A673 (cell line): ENCODE measurements around the gene EGLN3. TPM values are rescaled to one million over a fixed set of nuclear protein-coding genes. Genes with fewer than 3 reads are reported as not detected.
"Not testable (repeated sequence)": the region's sequence is repeated elsewhere in the genome, so short reads cannot be mapped to it uniquely, and the experiment has no call there.

Experiments
- BruUV-seq: library from RNA; stranded (reverse); fragments of 400-500 nt; replicated peaks from 2 replicates; lab custom pipeline; 2021; lab: Mats Ljungman, UMichigan
- CTCF ChIA-PET: fragments of 300-600 bp; sonication (Branson Sonifier 250); formaldehyde crosslinking; loops from one replicate; lab custom pipeline; 2022; ENCODE audit warnings: antibody characterized with exemption; lab: Charles Lee
- POLR2A ChIA-PET: fragments of 300-600 bp; sonication (Branson Sonifier 250); formaldehyde crosslinking; loops from one replicate; lab custom pipeline; 2022; ENCODE audit warnings: antibody characterized with exemption; ENCODE audit not compliant: low non-redundant PET; lab: Charles Lee
- DNase-seq: peaks from one replicate; pipeline ENCODE4 v3.0.0-alpha.2; 2015; ENCODE audit warnings: low spot score
- H3K27ac ChIP-seq: fragments of 200-600 bp; sonication (generic); 2 replicates; pipeline ENCODE4 v1.5.1; 2016; ENCODE audit warnings: mixed run types, low read depth, mild to moderate bottlenecking, mixed read lengths, antibody characterized with exemption, low read length; ENCODE audit not compliant: poor library complexity, severe bottlenecking
- H3K27me3 ChIP-seq: fragments of 200-600 bp; sonication (generic); replicated peaks from 2 replicates; pipeline ENCODE4 v1.6.1; 2017; ENCODE audit warnings: mixed run types, low read depth, mild to moderate bottlenecking, mixed read lengths, antibody characterized with exemption, low read length; ENCODE audit not compliant: insufficient read depth, poor library complexity
- H3K36me3 ChIP-seq: fragments of 200-600 bp; sonication (generic); 2 replicates; pipeline ENCODE4 v1.6.1; 2016; ENCODE audit warnings: mixed run types, mild to moderate bottlenecking, mixed read lengths, antibody characterized with exemption, low read length; ENCODE audit not compliant: insufficient read depth, poor library complexity, severe bottlenecking
- H3K4me1 ChIP-seq: fragments of 200-600 bp; sonication (generic); 2 replicates; pipeline ENCODE4 v1.6.1; 2017; ENCODE audit warnings: mixed run types, mild to moderate bottlenecking, mixed read lengths, antibody characterized with exemption, low read length; ENCODE audit not compliant: insufficient read depth, poor library complexity, severe bottlenecking
- H3K4me3 ChIP-seq: fragments of 200-600 bp; sonication (generic); 2 replicates; pipeline ENCODE4 v1.5.1; 2016; ENCODE audit warnings: low read depth, mixed run types, mild to moderate bottlenecking, mixed read lengths, low read length; ENCODE audit not compliant: poor library complexity, severe bottlenecking
- H3K9me3 ChIP-seq: fragments of 200-600 bp; sonication (generic); 2 replicates; pipeline ENCODE4 v1.6.1; 2016; ENCODE audit warnings: mixed run types, low read depth, mild to moderate bottlenecking, mixed read lengths, antibody characterized with exemption, low read length; ENCODE audit not compliant: poor library complexity, severe bottlenecking
- CTCF ChIP-seq: fragments of 300-800, 200-600 bp; sonication (generic); conservative IDR thresholded peaks from 2 replicates; pipeline ENCODE4 v1.5.1; 2017; ENCODE audit warnings: low read depth, mild to moderate bottlenecking, antibody characterized with exemption, low read length, moderate library complexity, mixed read lengths
- EZH2 ChIP-seq: fragments of 200-600 bp; sonication (generic); IDR thresholded peaks from 2 replicates; pipeline ENCODE4 v1.6.1; 2017; ENCODE audit warnings: borderline replicate concordance, low read depth, mild to moderate bottlenecking, mixed read lengths, antibody characterized with exemption, low read length; ENCODE audit not compliant: poor library complexity, severe bottlenecking
- intact Hi-C: fragments of 100-400 bp; cut with micrococcal nuclease; formaldehyde crosslinking; loops from one replicate; pipeline ENCODE4 v1.10.0; 2022; ENCODE audit not compliant: unreplicated experiment
- total RNA-seq: library from RNA; stranded (reverse); gene quantifications from 2 replicates; pipeline ENCODE4 v1.2.3, GENCODE V29; 2021

EGLN3 gene
- total RNA-seq, 1 experiment from 2014 or later = 2.4 TPM

GRCh38 chr14:33963892-33964291, 13.0 kb upstream of the EGLN3 start:
- no peaks in the 10 kb centered on the region for H3K36me3 ChIP-seq
- intact Hi-C loops = no loop called here
- ChIA-PET POLR2A (no interaction called here), CTCF (interaction anchor here (0.6 kb wide), 1 partner anchor 142 kb away, joined by 4 read pairs; no protein-coding TSS in a partner anchor)
- TF ChIP-seq EZH2 (no peak), CTCF (no peak)
- no peaks in the 10 kb centered on the region for H3K27me3 ChIP-seq
- no peaks in the 10 kb centered on the region for H3K4me1 ChIP-seq
- no peak overlapping the region for H3K4me3 ChIP-seq
- no peaks in the 10 kb centered on the region for H3K9me3 ChIP-seq
- DNase-seq = no peak
- H3K27ac ChIP-seq = no peak overlapping the region
- BruUV-seq = no TSS peak

- intact Hi-C loops, H3K27me3 ChIP-seq, H3K36me3 ChIP-seq, POLR2A ChIA-PET, CTCF ChIA-PET, H3K9me3 ChIP-seq, DNase-seq, H3K4me1 ChIP-seq, H3K4me3 ChIP-seq, BruUV-seq, H3K27ac ChIP-seq: not testable (repeated sequence)
Observed at GRCh38 chr14:33962466-33962865, 11.6 kb upstream of the EGLN3 start.

- Histone ChIP-seq H3K4me1 (no peaks in the 10 kb centered on the region), H3K27me3 (no peaks in the 10 kb centered on the region), H3K9me3 (no peaks in the 10 kb centered on the region), H3K27ac (no peak overlapping the region), H3K4me3 (no peak overlapping the region), H3K36me3 (no peaks in the 10 kb centered on the region)
- BruUV-seq = no TSS peak
- ChIA-PET POLR2A (no interaction called here), CTCF (no interaction called here)
- intact Hi-C loops = no loop called here
- no peak for DNase-seq
- TF ChIP-seq CTCF (no peak), EZH2 (no peak)
Observed at GRCh38 chr14:33962016-33962415, 11.1 kb upstream of the EGLN3 start.

- no peaks in the 10 kb centered on the region for H3K27me3 ChIP-seq
- ChIA-PET CTCF (no interaction called here), POLR2A (interaction anchor here (0.6 kb wide), 1 partner anchor 8 kb away, joined by 3 read pairs; no protein-coding TSS in a partner anchor)
- DNase-seq = no peak
- intact Hi-C loops = no loop called here
- TF ChIP-seq CTCF (no peak), EZH2 (no peak)
- no peak overlapping the region for H3K27ac ChIP-seq
- H3K4me1 ChIP-seq = no peaks in the 10 kb centered on the region
- no peak overlapping the region for H3K4me3 ChIP-seq
- BruUV-seq = no TSS peak
- no peaks in the 10 kb centered on the region for H3K36me3 ChIP-seq
- no peaks in the 10 kb centered on the region for H3K9me3 ChIP-seq
Observed at GRCh38 chr14:33959692-33960151, 8.8 kb upstream of the EGLN3 start.
